GM19395 (cell line): ENCODE measurements around the gene SMTNL2.
"Not testable (repeated sequence)": the region's sequence is repeated elsewhere in the genome, so short reads cannot be mapped to it uniquely, and the experiment has no call there.

Experiments
- ATAC-seq: cut with Tn5 transposase; IDR thresholded peaks from one replicate; pipeline ENCODE4 v1.9.1; 2021; ENCODE audit warnings: mild to moderate bottlenecking, moderate library complexity; ENCODE audit not compliant: unreplicated experiment

SMTNL2 gene

DNA sequence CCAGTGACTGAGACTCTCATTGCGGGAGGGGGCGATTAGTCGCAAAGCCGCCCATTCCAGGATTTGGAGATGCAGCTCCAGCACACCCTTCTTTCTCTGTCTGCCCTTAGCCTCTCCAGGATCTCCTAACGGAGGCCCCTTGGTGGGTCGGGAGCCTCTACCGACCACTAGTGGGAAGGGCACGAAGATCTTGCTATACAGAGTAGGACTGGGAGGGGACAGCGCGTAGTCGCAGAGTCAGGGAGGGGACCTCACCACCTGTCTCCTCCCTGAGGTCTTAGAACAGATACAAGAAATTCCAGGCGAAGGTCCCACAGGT is 588 bp upstream of the SMTNL2 start:
- ATAC-seq = no peak

DNA sequence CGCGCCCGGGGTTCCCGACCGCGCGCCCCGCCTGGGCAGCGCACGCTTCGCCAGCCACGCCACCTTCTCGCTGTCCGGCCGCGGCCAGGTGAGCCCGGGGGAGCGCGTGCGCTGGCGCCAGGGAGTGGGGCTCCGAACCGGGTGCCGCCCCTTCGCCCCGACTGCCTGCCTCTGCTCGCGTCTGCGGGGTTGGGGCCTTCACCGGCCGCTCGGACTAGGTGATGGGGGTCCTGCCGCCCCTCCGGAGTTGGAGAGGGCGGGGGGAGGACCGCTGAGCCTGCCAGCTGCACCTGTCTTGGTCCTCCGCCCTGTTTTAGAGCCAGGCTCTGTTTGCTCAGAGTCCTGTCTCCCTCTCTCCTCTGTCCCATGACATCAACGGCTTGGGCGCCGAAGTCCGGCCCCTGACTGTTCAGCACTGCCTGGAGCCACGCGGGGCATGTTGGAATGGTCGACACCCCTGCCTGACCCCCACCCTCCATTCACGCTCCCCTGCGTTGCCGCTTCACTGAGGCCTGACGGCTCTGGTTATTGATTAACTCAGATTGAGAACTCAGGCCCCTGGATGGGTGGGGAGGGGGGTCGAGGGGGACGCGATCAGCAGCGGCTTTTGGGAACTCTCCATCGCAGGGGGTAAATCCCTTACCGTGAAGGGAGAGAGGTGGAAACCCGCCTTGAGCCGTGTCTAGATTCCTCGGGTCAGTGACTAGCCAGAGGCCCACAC is 748 bp downstream of the SMTNL2 start:
- ATAC-seq = no peak

DNA sequence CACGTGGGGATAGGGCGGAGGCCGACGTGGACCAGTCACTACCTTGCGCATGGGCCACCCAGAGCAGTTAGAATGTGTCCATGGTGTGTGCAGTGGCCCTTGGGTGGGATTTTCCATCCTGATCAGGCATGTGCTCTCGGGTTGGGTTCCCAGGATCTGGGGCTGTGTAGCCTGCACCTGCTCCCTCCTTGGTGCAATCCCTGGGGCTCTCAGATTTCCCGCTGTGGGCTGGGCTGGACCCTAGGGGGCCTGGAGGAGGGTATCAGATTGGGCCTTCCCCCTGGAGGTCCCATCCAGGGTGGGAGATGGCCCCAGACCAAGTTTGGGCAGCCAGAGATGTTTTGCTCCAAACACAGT is 1.3 kb downstream of the SMTNL2 start:
- ATAC-seq = no peak

DNA sequence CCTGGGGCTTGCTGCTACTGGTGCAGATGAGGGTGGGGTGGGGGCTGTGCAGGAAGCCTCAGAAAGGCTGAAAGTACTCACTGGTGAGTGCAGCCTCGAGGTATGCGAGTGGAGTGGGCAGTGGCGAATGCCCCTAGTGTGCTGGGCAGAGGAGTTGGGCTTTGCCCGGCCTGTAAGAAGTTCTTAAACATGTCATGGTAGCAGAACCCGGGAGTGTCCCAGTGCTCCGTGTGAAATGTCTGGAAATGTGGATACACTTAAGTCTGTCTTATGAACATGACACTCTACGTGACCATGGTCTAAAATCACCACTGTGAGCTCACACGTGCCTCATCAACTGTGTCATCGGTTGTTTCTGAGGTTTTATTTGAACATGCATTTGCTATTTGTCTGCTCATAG is 1.7 kb downstream of the SMTNL2 start:
- no peak for ATAC-seq

DNA sequence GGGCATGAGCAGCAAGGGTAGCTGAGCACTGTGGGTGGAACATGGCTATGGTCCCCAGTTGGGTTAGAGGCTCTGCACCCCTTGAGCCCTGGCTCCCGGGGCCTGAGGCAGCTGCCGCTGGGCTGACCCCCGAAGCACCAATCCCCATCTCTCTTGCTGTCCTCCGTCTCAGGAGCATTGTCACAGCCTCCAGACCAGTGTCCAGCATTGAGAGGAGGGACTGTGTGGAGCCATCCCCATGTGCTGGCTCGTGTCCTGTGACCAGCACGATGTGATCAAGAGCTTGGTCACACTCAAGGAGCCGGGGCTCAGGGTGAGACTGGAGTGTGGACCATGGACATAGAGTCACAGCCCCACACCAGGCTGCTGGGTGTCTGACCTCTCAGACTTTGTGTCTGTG is 2.9 kb downstream of the SMTNL2 start:
- ATAC-seq = no peak

DNA sequence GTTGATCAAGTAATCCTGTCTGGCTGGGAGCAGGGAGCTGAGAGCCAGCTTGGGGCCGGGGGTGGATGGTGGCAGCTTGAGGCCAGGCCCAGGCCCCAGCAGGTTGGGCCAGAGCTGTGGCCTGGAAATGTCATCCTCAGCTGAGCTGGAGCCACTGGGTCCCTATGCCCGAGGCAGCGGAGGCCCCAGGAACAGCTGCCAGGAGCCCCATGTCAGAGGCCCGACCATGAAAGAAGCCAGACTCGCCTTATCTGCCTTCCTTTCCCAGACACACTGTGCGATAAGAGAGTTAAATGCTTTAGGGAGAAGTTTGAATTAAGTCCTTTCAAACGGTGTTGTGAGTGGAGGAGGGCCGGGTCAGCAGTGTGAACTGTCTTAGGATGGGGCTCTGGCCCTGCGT is 3.5 kb downstream of the SMTNL2 start:
- no peak for ATAC-seq

DNA sequence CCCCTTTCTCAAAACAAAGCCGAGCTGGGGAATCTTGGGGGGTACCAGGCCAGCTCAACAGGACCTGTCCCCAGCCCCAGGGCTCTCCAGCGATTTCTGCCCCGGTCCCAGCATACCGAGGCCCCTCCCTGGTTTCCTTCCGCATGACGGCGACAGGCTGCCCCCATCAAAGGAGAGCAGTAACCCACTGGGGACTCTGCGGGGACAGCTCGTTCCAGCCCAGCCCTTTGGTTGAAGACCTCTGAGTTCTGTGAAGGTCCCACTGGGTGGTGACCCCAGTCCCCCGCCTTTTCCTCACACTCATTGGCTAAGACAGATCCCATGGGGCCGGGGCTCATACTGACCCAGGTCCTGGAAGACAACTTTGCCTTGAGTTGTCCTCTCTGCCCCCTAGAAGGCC is 4.1 kb downstream of the SMTNL2 start:
- ATAC-seq = no peak

DNA sequence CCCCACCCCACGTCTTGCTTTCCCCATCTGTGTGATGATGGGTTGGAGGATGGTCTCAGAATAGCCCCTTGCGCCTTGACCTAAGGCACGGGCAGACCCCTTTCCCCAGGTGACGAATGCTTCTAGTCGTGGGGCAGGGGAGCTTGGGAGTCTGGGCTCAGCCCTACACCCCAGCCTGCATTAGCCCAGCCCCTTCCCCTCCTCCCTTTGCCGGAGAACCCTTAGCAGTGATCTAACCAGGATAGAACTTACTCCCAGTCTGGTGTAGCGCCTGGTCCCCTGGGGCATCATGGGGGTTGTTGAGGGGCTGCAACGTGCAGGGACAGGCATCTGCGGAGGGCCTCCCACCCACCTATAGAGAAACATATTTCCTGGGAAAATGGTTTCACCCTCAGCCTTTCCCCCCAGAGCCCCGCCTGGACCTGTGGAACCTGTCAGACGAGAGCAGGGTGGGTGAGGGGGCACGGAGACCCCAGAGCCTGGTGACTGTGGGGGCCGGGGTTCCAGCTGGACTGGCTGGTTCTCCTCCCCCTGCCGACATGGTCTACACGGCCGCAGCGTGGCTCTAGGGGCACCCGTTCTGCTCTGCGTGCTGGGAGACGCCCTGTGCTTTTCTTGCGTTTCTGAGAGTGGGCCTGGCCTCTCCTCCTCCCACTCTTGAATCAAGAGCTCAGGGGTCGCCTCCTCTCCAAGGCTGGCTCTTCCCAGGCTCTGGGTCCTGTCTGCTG is 4.7 kb downstream of the SMTNL2 start:
- no peak for ATAC-seq

DNA sequence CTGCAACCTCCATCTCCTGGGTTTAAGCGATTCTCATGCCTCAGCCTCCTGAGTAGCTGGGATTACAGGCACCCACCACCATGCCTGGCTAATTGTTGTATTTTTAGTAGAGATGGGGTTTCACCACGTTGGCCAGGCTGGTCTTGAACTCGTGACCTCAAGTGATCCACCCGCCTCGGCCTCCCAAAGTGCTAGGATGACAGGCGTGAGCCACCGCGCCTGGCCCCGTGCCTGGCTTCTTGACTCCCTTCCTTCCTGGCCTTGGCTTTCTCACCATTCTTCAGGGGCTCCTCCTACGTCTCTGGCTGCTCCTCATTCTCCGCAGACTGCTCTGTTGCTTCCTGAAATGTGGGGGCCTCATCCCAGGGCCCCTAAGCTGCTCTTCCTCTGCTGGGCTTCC is 5.7 kb downstream of the SMTNL2 start:
- ATAC-seq = not testable (repeated sequence)

DNA sequence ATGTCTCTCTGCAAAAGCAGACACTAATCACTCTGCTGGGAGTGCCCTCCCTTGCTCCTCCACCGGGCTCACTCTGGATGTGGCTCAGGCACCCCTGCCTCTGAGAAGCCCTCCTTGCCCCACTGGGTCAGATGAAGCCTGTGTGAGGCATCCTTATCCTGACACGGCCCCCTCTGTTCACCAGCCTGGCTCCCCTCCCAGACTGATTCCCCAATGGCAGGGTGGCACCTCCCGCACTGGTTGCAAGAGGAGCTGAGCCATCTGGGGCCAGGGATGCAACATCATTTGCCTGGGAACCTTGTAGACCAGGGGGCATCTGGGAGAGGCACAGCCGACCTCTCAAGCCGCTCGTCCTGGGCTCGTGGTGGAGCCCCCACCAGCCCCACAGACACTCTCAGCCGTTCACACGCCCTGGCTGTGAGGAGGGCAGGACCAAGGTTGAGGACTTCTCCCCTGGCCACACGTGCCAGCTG is 6.7 kb downstream of the SMTNL2 start:
- no peak for ATAC-seq

DNA sequence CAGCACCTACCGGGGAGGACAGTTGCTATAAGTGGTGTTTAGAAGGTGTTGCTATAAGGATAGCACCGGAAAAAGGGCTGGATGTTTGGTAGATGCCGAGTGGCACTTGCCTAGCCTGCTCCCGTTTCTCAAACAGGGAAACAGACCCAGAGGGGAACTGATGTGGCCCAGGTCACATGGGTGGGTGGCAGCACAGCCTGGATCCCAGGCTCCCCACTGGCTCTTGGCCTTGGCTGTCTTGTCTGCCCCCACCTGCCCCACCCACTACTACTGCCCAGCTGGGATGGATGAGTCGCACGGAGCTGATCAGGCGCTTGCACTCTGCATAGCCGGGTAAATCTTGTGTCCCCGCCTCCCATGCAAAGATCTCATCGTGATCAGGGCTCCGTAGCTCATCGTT is 7.2 kb downstream of the SMTNL2 start:
- no peak for ATAC-seq

DNA sequence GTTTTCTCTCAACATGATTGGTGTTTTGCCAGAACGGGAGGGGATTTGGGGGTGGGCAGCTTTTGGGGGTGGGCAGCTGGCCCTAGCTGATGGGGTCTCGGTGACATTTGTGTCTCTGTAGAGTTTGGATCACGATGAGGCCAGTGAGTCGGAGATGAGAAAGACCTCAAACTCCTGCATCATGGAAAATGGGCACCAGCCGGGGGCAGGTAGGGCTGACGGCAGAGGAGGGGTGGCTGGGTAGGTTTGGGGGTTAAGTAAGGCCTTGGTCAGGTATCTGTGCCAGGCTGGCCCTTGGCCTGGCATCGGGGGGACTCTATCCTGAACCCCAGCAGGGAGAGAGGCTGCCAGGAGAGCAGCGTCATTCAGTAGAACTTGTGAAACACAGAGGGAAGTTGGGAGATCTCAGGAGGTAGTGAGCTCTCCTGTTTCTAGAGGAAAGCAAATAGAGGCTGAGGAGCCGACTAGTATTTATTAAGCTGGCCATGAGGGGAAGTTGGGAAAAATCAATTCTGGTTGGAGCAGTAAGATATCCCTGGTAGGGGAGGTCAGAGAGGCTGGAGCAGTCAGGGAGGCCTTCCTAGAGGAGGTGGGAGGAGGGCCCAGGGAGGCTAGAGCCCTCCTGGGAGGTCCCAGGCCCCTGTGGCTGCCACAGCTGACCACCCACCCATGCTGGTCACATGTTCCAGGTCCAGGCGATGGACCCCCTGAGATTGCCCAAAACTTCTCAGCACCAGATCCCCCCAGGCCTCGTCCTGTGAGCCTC is 8.1 kb downstream of the SMTNL2 start:
- ATAC-seq = no peak

DNA sequence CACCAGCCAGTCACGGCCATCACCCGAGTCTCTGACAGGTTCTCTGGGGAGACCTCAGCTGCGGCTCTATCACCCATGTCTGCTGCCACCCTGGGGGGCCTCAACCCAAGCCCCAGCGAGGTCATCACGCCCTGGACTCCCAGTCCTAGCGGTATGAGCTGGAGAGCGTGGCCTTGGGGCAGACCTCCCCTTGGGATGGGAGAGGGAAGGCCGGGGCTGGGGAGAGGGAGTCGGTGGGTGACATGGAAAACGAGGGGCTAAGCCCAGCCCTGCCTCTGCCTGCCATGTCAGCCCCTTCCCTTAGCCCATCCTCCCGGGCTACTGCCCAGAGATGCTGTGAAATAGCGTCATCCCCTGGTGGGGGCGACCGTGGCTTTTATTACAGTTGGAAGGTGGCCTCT is 8.7 kb downstream of the SMTNL2 start:
- ATAC-seq = no peak

DNA sequence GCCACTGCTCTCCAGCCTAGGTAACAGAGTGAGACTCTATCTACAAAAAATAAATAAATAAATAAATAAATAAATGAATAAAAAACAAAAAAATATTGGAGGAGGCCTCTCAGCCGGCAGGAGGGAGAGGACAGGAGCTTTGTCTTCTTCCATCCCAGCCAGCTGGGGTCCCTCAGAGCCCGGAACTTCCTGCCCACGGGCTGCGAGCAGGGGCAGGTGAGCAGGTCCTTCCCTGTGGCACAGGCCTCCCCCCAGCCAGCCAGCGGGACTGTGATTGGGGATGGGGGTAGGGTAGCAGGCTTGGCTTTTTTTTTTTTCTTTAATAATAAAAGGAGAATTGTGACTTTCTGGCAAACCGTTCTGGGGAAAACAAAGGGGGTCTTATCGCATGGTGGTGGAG is 10.1 kb downstream of the SMTNL2 start:
- no peak for ATAC-seq

DNA sequence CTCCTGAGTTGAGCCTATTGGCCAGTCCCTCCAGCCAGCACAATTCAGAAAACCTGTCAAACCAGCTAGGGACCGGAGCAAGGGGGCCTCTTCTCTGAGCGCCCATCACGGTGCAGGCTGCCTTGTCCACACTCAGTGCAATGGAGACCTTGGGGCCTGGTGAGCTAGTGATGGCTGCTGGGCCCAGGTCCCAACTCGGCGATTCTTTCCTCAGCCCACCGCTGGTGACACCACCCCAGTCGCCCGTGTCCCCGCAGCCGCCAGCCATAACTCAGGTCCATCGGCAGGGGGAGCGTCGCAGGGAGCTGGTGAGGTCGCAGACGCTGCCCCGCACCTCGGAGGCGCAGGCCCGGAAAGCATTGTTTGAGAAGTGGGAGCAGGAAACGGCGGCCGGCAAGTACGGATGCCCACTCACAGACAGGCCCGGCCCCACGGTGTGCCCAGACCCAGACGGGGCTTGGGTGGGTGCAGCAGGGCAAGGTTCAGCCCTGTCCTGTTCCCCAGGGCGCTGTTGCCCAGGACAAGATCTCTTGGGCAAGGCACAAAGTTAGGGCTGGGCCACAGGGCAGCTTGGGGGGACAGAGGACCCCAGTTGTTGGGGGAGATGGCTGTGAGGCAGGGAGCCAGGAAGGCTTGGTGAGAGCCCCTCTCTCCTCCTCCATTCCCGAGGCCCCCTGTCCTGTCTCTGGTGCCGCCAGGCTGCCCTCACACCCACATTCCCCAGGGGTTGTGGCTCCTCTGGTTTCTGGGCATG is 10.8 kb downstream of the SMTNL2 start:
- no peak for ATAC-seq

DNA sequence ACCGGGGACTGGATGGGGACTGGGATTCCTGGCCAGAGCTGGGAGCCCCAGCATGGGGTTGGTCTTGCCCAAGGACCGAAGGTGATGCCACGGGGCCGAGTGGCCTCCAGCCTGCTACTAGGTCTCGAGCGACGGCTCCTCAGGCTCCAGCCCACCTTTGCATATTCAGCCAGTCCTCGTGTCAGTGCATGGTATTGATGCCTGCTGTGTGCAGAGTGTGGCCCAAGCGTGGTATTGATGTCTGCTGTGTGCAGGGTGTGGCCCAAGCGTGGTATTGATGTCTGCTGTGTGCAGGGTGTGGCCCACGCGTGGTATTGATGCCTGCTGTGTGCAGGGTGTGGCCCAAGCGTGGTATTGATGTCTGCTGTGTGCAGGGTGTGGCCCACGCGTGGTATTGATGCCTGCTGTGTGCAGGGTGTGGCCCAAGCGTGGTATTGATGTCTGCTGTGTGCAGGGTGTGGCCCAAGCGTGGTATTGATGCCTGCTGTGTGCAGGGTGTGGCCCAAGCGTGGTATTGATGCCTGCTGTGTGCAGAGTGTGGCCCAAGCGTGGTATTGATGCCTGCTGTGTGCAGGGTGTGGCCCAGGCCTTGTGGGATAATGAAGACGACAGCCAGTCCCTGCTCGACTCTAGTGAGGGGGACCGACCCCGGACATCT is 11.5 kb downstream of the SMTNL2 start:
- ATAC-seq = not testable (repeated sequence)

DNA sequence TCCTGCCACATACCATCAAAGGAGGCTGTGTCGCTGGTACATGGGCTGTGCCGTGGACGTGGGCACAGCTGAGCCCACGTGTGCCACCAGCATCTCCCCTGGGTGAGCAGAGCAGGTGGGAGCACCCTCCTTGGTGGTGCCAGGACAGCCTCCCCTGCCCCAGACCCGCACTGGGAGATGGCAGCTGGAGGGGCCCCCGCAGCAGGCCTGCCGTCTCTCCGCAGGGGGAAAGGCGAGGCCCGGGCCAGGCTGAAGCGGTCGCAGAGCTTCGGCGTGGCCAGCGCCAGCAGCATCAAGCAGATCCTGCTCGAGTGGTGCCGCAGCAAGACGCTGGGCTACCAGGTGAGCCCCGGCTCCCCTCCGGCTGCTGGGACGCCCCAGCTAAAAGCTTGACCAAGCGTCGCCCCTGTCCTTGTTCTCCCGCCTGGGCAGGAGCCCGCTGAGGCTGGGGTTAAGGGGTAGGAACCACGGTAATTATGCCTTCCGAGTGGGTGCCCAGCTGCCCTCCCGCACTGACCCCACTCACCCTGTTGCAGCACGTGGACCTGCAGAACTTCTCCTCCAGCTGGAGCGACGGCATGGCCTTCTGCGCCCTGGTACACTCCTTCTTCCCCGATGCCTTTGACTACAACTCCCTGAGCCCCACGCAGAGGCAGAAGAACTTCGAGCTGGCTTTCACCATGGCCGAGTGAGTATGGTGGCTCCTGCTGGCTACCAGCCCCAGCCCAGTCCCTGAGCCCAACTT is 12.5 kb downstream of the SMTNL2 start:
- no peak for ATAC-seq

DNA sequence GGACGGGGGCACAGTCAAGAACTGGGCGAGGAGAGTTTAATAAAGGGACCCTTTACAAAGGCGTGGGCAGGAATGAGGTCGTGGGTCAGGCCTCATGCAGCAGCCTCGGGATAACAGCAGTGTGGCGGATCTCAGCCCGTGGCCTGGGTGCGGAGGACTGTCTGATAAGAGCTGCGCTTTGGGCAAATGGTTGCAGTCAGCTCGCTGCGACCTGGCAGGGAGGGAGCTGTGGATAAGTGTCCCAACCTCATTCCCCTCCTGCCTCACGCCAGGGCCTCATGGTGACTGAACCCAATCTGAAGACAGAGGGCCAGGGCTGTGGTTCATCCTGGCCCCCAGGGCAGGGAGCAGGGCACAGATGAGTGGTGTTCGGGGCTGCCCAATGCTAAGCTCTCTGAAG is 13.6 kb downstream of the SMTNL2 start:
- ATAC-seq = no peak

DNA sequence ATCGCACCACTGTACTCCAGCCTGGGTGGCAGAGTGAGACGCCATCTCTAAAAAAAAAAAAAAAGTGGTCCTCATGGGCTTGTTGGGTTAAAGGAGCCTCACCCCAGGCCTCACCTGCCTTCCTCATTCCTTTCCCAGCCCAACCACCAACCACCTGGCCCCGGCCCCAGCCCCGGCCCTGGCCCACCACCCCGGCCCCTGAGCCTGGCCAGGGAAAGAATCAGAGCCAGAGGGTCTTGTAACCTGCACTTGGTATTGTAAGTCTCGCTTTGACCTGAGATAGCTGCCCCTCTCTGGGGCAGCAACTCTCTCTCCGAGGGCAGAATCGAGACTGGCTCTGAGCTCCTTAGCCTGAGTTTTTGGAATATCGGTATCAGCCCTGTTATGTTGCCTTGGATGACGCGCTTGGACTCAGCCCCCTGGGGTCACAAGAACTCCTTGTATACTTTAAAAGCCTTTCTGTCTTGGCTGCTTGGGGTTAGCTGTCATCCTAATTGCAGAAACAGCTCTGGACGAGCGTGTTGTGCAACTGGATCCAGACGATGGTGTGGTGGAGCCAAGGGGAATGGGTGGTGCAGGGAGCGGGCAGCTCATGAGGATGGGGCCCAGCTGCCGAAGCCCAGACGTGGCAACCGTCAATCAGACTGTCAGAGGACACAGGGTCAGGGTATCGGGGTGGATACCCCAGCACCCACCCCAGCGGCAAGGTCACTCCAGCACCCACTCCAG is 14.6 kb downstream of the SMTNL2 start:
- no peak for ATAC-seq
